Muscle of leg (tissue), 11 donors: Measurements from ENCODE around the gene CNGB1. TPM values are rescaled to one million over a fixed set of nuclear protein-coding genes. Genes with fewer than 3 reads are reported as not detected.

ENCODE experiments used
- DNase-seq: peaks from one replicate; pipeline ENCODE4 v3.0.0; 2013
- H3K27ac ChIP-seq: one replicate; pipeline ENCODE4 v1.5.1; 2013; ENCODE audit warnings: mild to moderate bottlenecking, low read length, control low read depth
- H3K27me3 ChIP-seq: one replicate; pipeline ENCODE4 v1.6.1; 2013; ENCODE audit warnings: low read length; ENCODE audit not compliant: control insufficient read depth, insufficient read depth
- H3K36me3 ChIP-seq: one replicate; pipeline ENCODE4 v1.6.1; 2013; ENCODE audit warnings: low read length; ENCODE audit not compliant: control insufficient read depth, insufficient read depth
- H3K4me1 ChIP-seq: one replicate; pipeline ENCODE4 v1.6.1; 2013; ENCODE audit warnings: low read length; ENCODE audit not compliant: control insufficient read depth, insufficient read depth
- H3K4me3 ChIP-seq: one replicate; pipeline ENCODE4 v1.5.1; 2013; ENCODE audit warnings: low read length, control low read depth
- H3K9me3 ChIP-seq: replicated peaks from 2 replicates; pipeline ENCODE4 v1.6.1; 2013; ENCODE audit warnings: low read depth, low read length; ENCODE audit not compliant: control insufficient read depth
- WGBS: methylation state at CpG from one replicate; pipeline ENCODE4 v1.1.5; 2013; ENCODE audit warnings: missing lambda C conversion rate; ENCODE audit not compliant: insufficient coverage; 5-methylcytosine and 5-hydroxymethylcytosine counted together
- polyA plus RNA-seq, 8 donors: library from polyadenylated mRNA; unstranded; fragments of 120-200 nt; gene quantifications; one replicate each; pipeline versions ENCODE4 v1.2.1 to v1.2.3, GENCODE V29; 2013; ENCODE audit warnings: inconsistent platforms in 1 of 8, low replicate concordance in 1 of 8; ENCODE audit not compliant: insufficient read length in 8 of 8, insufficient read depth in 1 of 8
- total RNA-seq: library from RNA; stranded (reverse); fragments of 120-200 nt; gene quantifications from one replicate; pipeline ENCODE4 v1.2.4, GENCODE V29; 2013

CNGB1 gene
- total and polyA plus RNA-seq, 9 donors = 0.03 to 1.6 (median 0.08) TPM; not detected in 3

GRCh38 chr16:57912529-57913260, 58.2 kb downstream of the CNGB1 start:
- 69% methylated on average over 14 of the region's 16 CpGs for WGBS

GRCh38 chr16:57911743-57912142, 59.2 kb downstream of the CNGB1 start:
- Histone ChIP-seq H3K4me3 (no peak overlapping the region), H3K27ac (no peak overlapping the region), H3K4me1 (peaks cover 4% of the 10 kb centered on the region), H3K27me3 (no peaks in the 10 kb centered on the region), H3K36me3 (no peaks in the 10 kb centered on the region), H3K9me3 (no peaks in the 10 kb centered on the region)
- WGBS = 80% methylated on average over 9 of the region's 9 CpGs
- no peak for DNase-seq

More at GRCh38 chr16:57912529-57913260, 58.2 kb downstream of the CNGB1 start:
- no peaks in the 10 kb centered on the region for H3K4me1 ChIP-seq
- H3K4me3 ChIP-seq = no peak overlapping the region
- no peaks in the 10 kb centered on the region for H3K36me3 ChIP-seq
- no peaks in the 10 kb centered on the region for H3K27me3 ChIP-seq
- no peak for DNase-seq
- H3K9me3 ChIP-seq = no peaks in the 10 kb centered on the region
- H3K27ac ChIP-seq = no peak overlapping the region

- no peak for DNase-seq
- Histone ChIP-seq H3K4me1 (peaks cover 10% of the 10 kb centered on the region), H3K27ac (no peak overlapping the region), H3K27me3 (peaks cover 8% of the 10 kb centered on the region), H3K36me3 (no peaks in the 10 kb centered on the region), H3K4me3 (no peak overlapping the region), H3K9me3 (no peaks in the 10 kb centered on the region)
- WGBS = 83% methylated on average over 3 of the region's 6 CpGs
Measured at GRCh38 chr16:57910696-57911095, 60.2 kb downstream of the CNGB1 start.

GRCh38 chr16:57908409-57908987, 62.4 kb downstream of the CNGB1 start:
- no peaks in the 10 kb centered on the region for H3K9me3 ChIP-seq
- DNase-seq = no peak
- no peak overlapping the region for H3K4me3 ChIP-seq
- no peak overlapping the region for H3K27ac ChIP-seq
- H3K4me1 ChIP-seq = peaks cover 10% of the 10 kb centered on the region
- H3K27me3 ChIP-seq = peaks cover 11% of the 10 kb centered on the region
- 62% methylated on average over 12 of the region's 12 CpGs for WGBS
- no peaks in the 10 kb centered on the region for H3K36me3 ChIP-seq

GRCh38 chr16:57906382-57907316, 64.3 kb downstream of the CNGB1 start:
- 15% methylated on average over 15 of the region's 28 CpGs for WGBS
- Histone ChIP-seq H3K27ac (no peak overlapping the region), H3K4me1 (peaks cover 10% of the 10 kb centered on the region), H3K36me3 (no peaks in the 10 kb centered on the region), H3K27me3 (peaks cover 14% of the 10 kb centered on the region), H3K9me3 (no peaks in the 10 kb centered on the region), H3K4me3 (no peak overlapping the region)
- no peak for DNase-seq

- 59% methylated on average over 8 of the region's 8 CpGs for WGBS
- Histone ChIP-seq H3K27ac (no peak overlapping the region), H3K4me1 (peaks cover 10% of the 10 kb centered on the region), H3K4me3 (no peak overlapping the region), H3K27me3 (peaks cover 22% of the 10 kb centered on the region), H3K36me3 (no peaks in the 10 kb centered on the region), H3K9me3 (no peaks in the 10 kb centered on the region)
- no peak for DNase-seq
Measured at GRCh38 chr16:57904101-57904500, 66.8 kb downstream of the CNGB1 start.

- Histone ChIP-seq H3K27ac (no peak overlapping the region), H3K4me1 (peaks cover 10% of the 10 kb centered on the region), H3K27me3 (peaks cover 22% of the 10 kb centered on the region), H3K36me3 (no peaks in the 10 kb centered on the region), H3K4me3 (no peak overlapping the region), H3K9me3 (no peaks in the 10 kb centered on the region)
- WGBS = 82% methylated on average over 16 of the region's 18 CpGs
- no peak for DNase-seq
Measured at GRCh38 chr16:57903656-57904055, 67.3 kb downstream of the CNGB1 start.

GRCh38 chr16:57901480-57902069, 69.4 kb downstream of the CNGB1 start:
- WGBS = 83% methylated on average over 11 of the region's 12 CpGs

GRCh38 chr16:57900796-57901479, 70.0 kb downstream of the CNGB1 start:
- Histone ChIP-seq H3K27me3 (peaks cover 15% of the 10 kb centered on the region), H3K4me3 (no peak overlapping the region), H3K36me3 (no peaks in the 10 kb centered on the region), H3K4me1 (no peaks in the 10 kb centered on the region), H3K27ac (no peak overlapping the region), H3K9me3 (no peaks in the 10 kb centered on the region)
- no peak for DNase-seq
- 61% methylated on average over 10 of the region's 11 CpGs for WGBS

More at GRCh38 chr16:57901480-57902069, 69.4 kb downstream of the CNGB1 start:
- no peak for DNase-seq
- no peaks in the 10 kb centered on the region for H3K36me3 ChIP-seq
- H3K27ac ChIP-seq = no peak overlapping the region
- peaks cover 6% of the 10 kb centered on the region for H3K4me1 ChIP-seq
- peaks cover 22% of the 10 kb centered on the region for H3K27me3 ChIP-seq
- H3K4me3 ChIP-seq = no peak overlapping the region
- no peaks in the 10 kb centered on the region for H3K9me3 ChIP-seq
